RWPE2 (cell line): Measurements from ENCODE around the gene CACNA1B.
"Not testable (repeated sequence)": the region's sequence is repeated elsewhere in the genome, so short reads cannot be mapped to it uniquely, and the experiment has no call there.

ENCODE experiments used
- ATAC-seq: fragments of 200-7000 bp; cut with Tn5 transposase; 3 replicates; pipeline ENCODE4 v1.9.1; 2021; ENCODE audit warnings: low read depth
- DNase-seq: peaks from one replicate; pipeline ENCODE4 v3.0.0-alpha.2; 2020; ENCODE audit warnings: low spot score
- H3K27ac ChIP-seq: fragments of 450-650 bp; 2 replicates; pipeline ENCODE4 v1.5.1; 2017; ENCODE audit warnings: mild to moderate bottlenecking; ENCODE audit not compliant: poor library complexity, severe bottlenecking
- H3K27me3 ChIP-seq: fragments of 250-450 bp; sonication (Bioruptor Pico); 2 replicates; pipeline ENCODE4 v1.5.1; 2021; ENCODE audit warnings: mild to moderate bottlenecking, moderate library complexity; ENCODE audit not compliant: insufficient read depth, poor library complexity, severe bottlenecking
- H3K36me3 ChIP-seq: fragments of 250-450 bp; sonication (Bioruptor Pico); 2 replicates; pipeline ENCODE4 v1.5.1; 2020; ENCODE audit warnings: low read depth, mild to moderate bottlenecking, moderate library complexity
- H3K4me1 ChIP-seq: fragments of 250-450 bp; sonication (Bioruptor Pico); 2 replicates; pipeline ENCODE4 v1.5.1; 2021; ENCODE audit warnings: mild to moderate bottlenecking, moderate library complexity; ENCODE audit not compliant: insufficient read depth, poor library complexity, severe bottlenecking
- H3K4me3 ChIP-seq: fragments of 250-450 bp; sonication (Bioruptor Pico); 2 replicates; pipeline ENCODE4 v1.5.1; 2021; ENCODE audit warnings: mild to moderate bottlenecking, moderate library complexity; ENCODE audit not compliant: severe bottlenecking
- H3K9me3 ChIP-seq: fragments of 250-450 bp; sonication (Bioruptor Pico); 2 replicates; pipeline ENCODE4 v1.5.1; 2021; ENCODE audit warnings: mild to moderate bottlenecking, moderate library complexity; ENCODE audit not compliant: severe bottlenecking
- TF ChIP-seq, protein P1 (sequence below): fragments of 450-650 bp; IDR thresholded peaks from one replicate; pipeline ENCODE4 v1.5.1; 2017; ENCODE audit warnings: mild to moderate bottlenecking, moderate library complexity; ENCODE audit not compliant: poor library complexity, severe bottlenecking

CACNA1B gene

DNA sequence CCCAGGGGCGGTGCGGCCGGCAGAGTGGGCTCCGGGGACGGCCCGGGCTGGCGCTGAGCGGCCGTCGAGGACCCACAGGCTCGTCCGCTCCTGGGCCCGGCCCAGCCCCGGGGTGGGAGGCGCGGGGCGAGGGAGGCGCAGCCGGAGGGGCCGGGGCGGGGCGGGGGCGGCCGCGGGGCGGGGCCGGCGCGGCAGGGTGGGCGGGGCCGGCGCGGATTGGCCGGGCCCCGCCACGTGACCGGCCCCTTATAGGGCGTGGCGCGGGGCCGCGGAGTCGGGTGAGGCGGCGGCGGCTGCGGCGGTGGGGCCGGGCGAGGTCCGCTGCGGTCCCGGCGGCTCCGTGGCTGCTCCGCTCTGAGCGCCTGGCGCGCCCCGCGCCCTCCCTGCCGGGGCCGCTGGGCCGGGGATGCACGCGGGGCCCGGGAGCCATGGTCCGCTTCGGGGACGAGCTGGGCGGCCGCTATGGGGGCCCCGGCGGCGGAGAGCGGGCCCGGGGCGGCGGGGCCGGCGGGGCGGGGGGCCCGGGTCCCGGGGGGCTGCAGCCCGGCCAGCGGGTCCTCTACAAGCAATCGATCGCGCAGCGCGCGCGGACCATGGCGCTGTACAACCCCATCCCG, at the start of gene CACNA1B:
Gene CACNA1B, plus strand, starts transcription at position 277 of the 617 bp plus-strand sequence. Its CDS starts 152 bp downstream, at position 429.
- H3K36me3 ChIP-seq, H3K27ac ChIP-seq, H3K4me1 ChIP-seq, H3K9me3 ChIP-seq, DNase-seq: not testable (repeated sequence)
- ATAC-seq, result peak; percentile 24; the same call in 2 of the 3 replicates
- H3K27me3 ChIP-seq, result peaks cover 19% of the 10 kb centered on the region
- H3K4me3 ChIP-seq, result peak within 1 kb of the TSS; percentile 21

GRCh38 chr9:137827908-137828526, 49.6 kb upstream of the CACNA1B start:
- TF ChIP-seq, protein P1, sequence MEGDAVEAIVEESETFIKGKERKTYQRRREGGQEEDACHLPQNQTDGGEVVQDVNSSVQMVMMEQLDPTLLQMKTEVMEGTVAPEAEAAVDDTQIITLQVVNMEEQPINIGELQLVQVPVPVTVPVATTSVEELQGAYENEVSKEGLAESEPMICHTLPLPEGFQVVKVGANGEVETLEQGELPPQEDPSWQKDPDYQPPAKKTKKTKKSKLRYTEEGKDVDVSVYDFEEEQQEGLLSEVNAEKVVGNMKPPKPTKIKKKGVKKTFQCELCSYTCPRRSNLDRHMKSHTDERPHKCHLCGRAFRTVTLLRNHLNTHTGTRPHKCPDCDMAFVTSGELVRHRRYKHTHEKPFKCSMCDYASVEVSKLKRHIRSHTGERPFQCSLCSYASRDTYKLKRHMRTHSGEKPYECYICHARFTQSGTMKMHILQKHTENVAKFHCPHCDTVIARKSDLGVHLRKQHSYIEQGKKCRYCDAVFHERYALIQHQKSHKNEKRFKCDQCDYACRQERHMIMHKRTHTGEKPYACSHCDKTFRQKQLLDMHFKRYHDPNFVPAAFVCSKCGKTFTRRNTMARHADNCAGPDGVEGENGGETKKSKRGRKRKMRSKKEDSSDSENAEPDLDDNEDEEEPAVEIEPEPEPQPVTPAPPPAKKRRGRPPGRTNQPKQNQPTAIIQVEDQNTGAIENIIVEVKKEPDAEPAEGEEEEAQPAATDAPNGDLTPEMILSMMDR, result no peak
- Histone ChIP-seq H3K4me3 (no peak overlapping the region), H3K27ac (no peak overlapping the region), H3K27me3 (no peaks in the 10 kb centered on the region), H3K4me1 (no peaks in the 10 kb centered on the region), H3K36me3 (peaks cover 31% of the 10 kb centered on the region), H3K9me3 (no peaks in the 10 kb centered on the region)
- DNase-seq (no peak), ATAC-seq (no peak)

GRCh38 chr9:137828527-137829259, 48.9 kb upstream of the CACNA1B start:
- no peak for DNase-seq

DNA sequence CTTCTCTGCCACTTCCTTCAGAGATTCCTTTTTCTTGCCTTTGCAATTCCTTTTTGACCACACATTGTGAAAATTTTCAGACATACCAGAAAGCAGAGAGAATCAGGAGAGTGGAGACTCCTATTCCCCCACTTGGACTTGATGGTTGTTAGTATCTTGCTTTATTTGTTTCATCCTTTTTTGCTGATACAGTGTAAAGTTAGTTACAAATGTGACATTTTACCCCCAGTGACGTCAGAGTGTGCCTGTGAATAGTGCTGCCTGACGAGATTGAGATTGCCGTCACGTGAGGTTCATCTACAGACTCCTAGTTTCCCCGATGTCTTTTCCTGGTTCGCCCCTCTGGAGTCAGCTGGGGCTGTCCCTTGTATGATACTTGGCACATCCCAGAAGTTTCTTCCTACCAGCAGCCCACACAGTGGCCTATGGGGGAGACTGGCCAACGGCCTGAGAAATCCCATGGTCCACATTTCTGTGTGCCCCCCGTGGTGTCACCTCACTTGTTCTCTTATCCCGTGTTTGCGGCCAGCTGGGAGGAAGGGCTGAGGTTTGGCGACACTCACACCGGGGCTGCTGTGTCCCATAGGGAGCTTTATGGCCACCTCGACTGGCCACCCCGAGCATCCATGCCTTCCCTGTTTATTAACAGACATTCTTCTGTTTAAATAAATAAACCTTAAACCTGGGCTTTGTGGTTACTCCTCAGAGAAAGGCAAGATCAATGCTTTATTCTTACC, 48.2 kb upstream of the CACNA1B start:
- no peaks in the 10 kb centered on the region for H3K9me3 ChIP-seq
- no peaks in the 10 kb centered on the region for H3K4me1 ChIP-seq
- DNase-seq (no peak), ATAC-seq (no peak)
- TF ChIP-seq, protein P1, result no peak
- peaks cover 24% of the 10 kb centered on the region for H3K36me3 ChIP-seq
- no peak overlapping the region for H3K27ac ChIP-seq
- H3K4me3 ChIP-seq, result no peak overlapping the region
- no peaks in the 10 kb centered on the region for H3K27me3 ChIP-seq

More at GRCh38 chr9:137828527-137829259, 48.9 kb upstream of the CACNA1B start:
- no peak for ATAC-seq
- no peaks in the 10 kb centered on the region for H3K4me1 ChIP-seq
- H3K27me3 ChIP-seq, result no peaks in the 10 kb centered on the region
- H3K36me3 ChIP-seq, result peaks cover 30% of the 10 kb centered on the region
- H3K9me3 ChIP-seq, result no peaks in the 10 kb centered on the region
- no peak overlapping the region for H3K4me3 ChIP-seq
- TF ChIP-seq, protein P1, result no peak
- no peak overlapping the region for H3K27ac ChIP-seq

GRCh38 chr9:137832191-137832700, 45.3 kb upstream of the CACNA1B start:
- Histone ChIP-seq H3K9me3 (no peaks in the 10 kb centered on the region), H3K4me1 (no peaks in the 10 kb centered on the region), H3K27me3 (no peaks in the 10 kb centered on the region), H3K36me3 (peaks cover 20% of the 10 kb centered on the region), H3K27ac (no peak overlapping the region), H3K4me3 (no peak overlapping the region)
- no peak for DNase-seq
- ATAC-seq, result no peak
- TF ChIP-seq, protein P1, result no peak
